Medulla oblongata (tissue), 1 donor: ENCODE data around the gene PISD.

ENCODE experiments used
- DNase-seq: peaks from one replicate; pipeline ENCODE4 v3.0.0-alpha.2; 2015; ENCODE audit errors: extremely low spot score

PISD gene

GRCh38 chr22:31652911-31653684 lies 8.9 kb downstream of the PISD start:
- no peak for DNase-seq

GRCh38 chr22:31652088-31652487 lies 9.9 kb downstream of the PISD start:
- no peak for DNase-seq

- no peak for DNase-seq
These were observed 10.4 kb downstream of the PISD start for GRCh38 chr22:31651664-31652063.

GRCh38 chr22:31650391-31650790 lies 11.6 kb downstream of the PISD start:
- no peak for DNase-seq

- no peak for DNase-seq
These were observed 14.3 kb downstream of the PISD start for GRCh38 chr22:31647523-31648320.

GRCh38 chr22:31647066-31647465 lies 14.9 kb downstream of the PISD start:
- no peak for DNase-seq

GRCh38 chr22:31646186-31647019 lies 15.6 kb downstream of the PISD start:
- DNase-seq, result no peak

GRCh38 chr22:31639436-31640039 lies 22.5 kb downstream of the PISD start:
- DNase-seq, result no peak

- DNase-seq, result peak; percentile 66
These were observed 24.0 kb downstream of the PISD start for GRCh38 chr22:31637891-31638618.

- DNase-seq, result peak; percentile 38
These were observed 24.5 kb downstream of the PISD start for GRCh38 chr22:31637447-31637890.

GRCh38 chr22:31635638-31636306 lies 26.2 kb downstream of the PISD start:
- DNase-seq, result no peak

GRCh38 chr22:31631436-31631835 lies 30.6 kb downstream of the PISD start:
- DNase-seq, result no peak

- DNase-seq, result peak; percentile 84
These were observed 31.4 kb downstream of the PISD start for GRCh38 chr22:31630331-31631329.

GRCh38 chr22:31629741-31630184 lies 32.3 kb downstream of the PISD start:
- no peak for DNase-seq

- DNase-seq, result no peak
These were observed 32.9 kb downstream of the PISD start for GRCh38 chr22:31628969-31629708.

GRCh38 chr22:31628362-31628761 lies 33.7 kb downstream of the PISD start:
- no peak for DNase-seq

- DNase-seq, result no peak
These were observed 34.7 kb downstream of the PISD start for GRCh38 chr22:31627223-31627731.
